GM18526 (cell line): ENCODE measurements around the gene PARVB.
A peak's percentile ranks its signal among the peaks of the same experiment; 100 is the strongest.

ENCODE experiments used
- POLR2A ChIP-seq: IDR thresholded peaks from 3 replicates; pipeline ENCODE4 v1.6.1; 2011; ENCODE audit not compliant: insufficient read length; ENCODE audit errors: extremely low read depth

PARVB gene

DNA sequence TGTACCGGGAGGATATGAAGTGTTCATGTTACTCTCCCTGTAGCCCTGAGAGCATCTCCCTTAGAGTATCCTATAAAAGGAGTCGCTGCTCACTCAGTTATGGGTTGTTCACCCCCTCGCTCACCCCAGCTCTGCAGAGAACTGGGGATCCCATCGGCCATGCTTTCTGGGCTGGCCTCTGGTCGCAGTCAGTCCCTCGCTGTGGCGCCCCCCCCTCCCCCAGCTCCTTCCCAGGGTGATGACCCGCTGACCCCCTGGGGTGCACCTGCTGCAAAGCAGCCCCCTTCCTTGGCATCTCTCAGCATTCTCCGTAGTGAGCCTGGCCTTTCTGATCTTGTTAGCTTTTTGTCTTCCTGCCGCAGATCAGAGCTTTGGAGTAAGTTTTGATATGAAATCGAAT, 146.4 kb downstream of the PARVB start:
- TF ChIP-seq POLR2A = no peak

DNA sequence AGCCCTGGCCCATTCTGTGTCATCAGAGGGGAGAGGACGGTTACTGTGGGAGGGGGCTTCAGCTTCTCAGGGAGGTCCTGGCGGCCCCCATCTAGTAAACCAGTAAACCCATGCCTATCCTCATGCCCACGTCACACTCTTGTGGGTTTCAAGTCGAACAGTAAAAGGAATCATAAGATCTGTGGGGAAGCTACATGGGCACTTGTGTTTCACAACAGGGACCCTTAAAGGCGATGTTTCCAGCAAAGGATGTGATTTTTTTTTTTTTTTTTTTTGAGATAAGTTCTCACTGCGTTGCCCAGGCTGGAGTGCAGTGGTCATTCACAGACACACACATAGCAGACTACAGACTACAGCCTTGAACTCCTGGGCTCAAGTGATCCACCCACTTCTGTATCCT, 147.5 kb downstream of the PARVB start:
- TF ChIP-seq POLR2A = no peak

- TF ChIP-seq POLR2A = no peak
Measured at GRCh38 chr22:44172370-44173108, 148.4 kb downstream of the PARVB start.

- TF ChIP-seq POLR2A = no peak
Measured at GRCh38 chr22:44173154-44173553, 149.1 kb downstream of the PARVB start.

DNA sequence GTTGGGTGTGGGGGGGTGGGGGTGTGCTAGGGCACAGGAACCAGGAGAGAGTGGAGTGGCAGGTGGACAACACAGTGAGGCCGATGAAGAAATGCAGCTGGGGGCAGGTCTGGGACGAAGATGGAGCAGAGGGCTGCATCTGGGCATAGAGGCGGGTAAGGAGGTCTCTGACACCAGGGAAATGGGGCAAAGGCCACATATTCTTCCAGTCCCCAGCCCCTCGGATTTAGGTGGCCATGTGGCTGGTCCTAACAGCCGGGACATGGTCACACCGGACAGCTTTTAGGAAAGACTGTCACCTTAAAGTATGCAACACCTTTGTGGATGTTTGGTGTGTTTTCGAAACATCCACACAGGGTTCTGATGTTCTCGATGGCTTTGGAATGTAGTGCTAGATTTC, 151.6 kb downstream of the PARVB start:
- TF ChIP-seq POLR2A = no peak

DNA sequence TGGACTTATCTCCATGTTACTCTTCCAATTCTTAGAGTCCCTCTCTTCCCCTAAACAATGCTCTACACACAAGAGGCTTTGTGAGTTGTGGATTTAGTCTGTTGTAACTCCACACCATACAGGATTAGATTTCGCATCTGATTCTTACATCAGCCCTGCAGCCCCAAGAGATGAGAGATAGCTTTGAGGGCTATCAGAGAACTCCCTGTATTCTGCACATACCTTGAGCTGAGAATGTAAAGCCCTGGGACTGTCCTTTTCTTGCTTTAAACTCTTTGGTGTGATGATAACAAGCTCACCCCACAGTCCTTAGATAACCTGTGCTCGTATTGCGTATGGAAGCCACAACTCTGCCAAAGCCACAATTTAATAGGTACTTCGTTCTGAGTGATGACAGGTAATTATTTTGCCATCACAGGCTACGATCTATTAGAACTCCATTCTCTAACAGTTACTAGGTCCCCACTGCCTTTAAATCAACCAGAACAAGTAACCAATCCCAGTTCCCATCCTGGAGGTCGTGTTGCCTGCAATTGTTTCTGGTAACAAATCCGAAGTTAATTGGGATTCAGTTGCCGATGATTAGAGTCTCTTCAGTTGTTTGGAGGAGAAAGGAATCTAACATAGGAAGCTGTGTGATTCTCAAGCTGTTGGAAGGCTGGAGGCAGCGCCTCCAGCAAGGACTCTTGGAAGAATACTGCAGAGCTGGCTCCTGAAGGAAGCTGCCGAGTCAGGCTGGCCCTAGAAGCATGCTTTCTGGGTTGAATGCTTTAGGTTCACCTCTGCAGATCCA, 155.3 kb downstream of the PARVB start:
- no peak for TF ChIP-seq POLR2A

GRCh38 chr22:44179989-44180705, 156.0 kb downstream of the PARVB start:
- TF ChIP-seq POLR2A = no peak

DNA sequence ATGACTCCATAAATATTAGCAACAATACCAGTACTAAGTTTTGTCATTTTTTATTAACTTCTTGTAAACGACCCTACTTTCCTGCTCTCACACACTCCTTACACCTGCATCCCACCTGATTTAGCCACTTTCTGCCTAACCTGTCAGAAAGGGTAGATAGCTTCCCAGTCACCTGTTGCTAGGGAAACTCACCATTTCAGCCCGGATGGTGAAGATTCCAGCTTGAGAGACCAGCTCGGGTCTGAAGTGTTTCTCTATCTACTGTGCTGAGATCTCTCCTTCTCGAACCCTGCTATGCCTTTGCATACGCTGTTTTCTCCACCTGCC, 156.6 kb downstream of the PARVB start, which contains the start of gene PARVG:
PARVG (plus strand) TSS at position 220 of the 327 bp plus-strand sequence. CDS start 2,405 bp downstream, outside the sequence.
- no peak for TF ChIP-seq POLR2A

GRCh38 chr22:44181033-44181911, 157.2 kb downstream of the PARVB start:
- TF ChIP-seq POLR2A = peak; percentile 32

GRCh38 chr22:44181912-44182587, 157.9 kb downstream of the PARVB start:
- no peak for TF ChIP-seq POLR2A

DNA sequence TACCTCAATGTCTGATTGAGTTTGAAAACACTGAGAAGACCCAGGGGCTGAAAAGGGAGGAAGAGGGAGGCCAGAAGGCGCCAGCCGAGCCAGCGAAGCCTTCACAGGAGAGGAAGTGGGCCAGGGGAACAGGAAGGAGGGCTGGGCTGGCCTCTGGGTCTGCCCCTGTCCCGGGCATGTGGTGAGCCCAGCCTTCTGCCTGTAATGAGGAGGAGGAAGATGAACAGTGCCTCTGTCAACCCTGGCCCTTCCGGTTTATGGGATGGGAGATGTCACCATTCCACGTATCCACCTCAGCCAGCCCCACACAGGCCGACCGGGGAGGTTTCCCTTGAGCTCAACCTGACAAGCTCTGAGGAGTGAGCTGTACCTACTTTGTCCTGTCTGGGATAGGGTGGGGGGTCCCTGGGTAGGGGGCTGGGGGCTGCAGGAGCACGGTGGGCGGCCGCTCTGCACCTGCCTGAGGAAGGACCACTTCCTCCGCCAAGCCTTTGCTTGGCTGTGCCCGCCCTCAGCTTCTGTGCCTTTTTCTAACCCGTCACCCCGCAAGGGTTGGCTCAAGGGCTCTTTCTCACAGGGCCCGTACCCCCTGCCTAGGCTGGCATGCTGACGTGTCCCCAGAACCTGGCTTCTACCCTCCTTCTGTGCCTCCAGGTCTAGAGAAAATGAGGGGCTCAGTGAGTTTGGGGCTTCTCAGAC, 158.6 kb downstream of the PARVB start:
- TF ChIP-seq POLR2A = peak; percentile 38

DNA sequence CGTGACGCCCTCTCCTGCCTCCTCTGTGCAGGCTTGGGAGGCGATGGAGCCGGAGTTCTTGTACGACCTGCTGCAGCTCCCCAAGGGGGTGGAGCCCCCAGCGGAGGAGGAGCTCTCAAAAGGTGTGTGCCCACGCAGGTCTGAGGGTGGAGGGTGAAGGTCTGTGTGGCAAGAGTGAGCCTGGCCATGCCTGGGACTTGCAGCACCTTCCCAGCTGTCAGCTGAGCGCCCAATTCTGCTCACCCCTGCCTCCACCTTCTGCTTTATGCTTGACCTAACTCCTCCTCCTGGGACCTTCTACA, 159.1 kb downstream of the PARVB start:
- no peak for TF ChIP-seq POLR2A

- no peak for TF ChIP-seq POLR2A
Measured at GRCh38 chr22:44184006-44184405, 159.9 kb downstream of the PARVB start.
